Calu3 (cell line): ENCODE data around the gene BLOC1S5. TPM values are rescaled to one million over a fixed set of nuclear protein-coding genes. Genes with fewer than 3 reads are reported as not detected.
"Not testable (repeated sequence)": the region's sequence is repeated elsewhere in the genome, so short reads cannot be mapped to it uniquely, and the experiment has no call there.

Source experiments
- BruUV-seq: library from RNA; stranded (reverse); fragments of 400-500 nt; replicated peaks from 2 replicates; lab custom pipeline; 2021; lab: Mats Ljungman, UMichigan
- CTCF ChIA-PET: fragments of 300-600 bp; sonication (Branson Sonifier 250); formaldehyde crosslinking; loops from one replicate; lab custom pipeline; 2022; ENCODE audit warnings: antibody characterized with exemption; lab: Charles Lee
- DNase-seq: peaks from one replicate; pipeline ENCODE4 v3.0.0; 2022
- H3K27ac Mint-ChIP-seq: one replicate; pipeline ENCODE4 v1.8.0; 2022; ENCODE audit warnings: mixed read lengths; ENCODE audit not compliant: unreplicated experiment
- H3K27me3 Mint-ChIP-seq: one replicate; pipeline ENCODE4 v1.8.0; 2022; ENCODE audit warnings: mixed read lengths; ENCODE audit not compliant: unreplicated experiment
- H3K36me3 Mint-ChIP-seq: one replicate; pipeline ENCODE4 v1.8.0; 2022; ENCODE audit warnings: mild to moderate bottlenecking, moderate library complexity, mixed read lengths; ENCODE audit not compliant: insufficient read depth, unreplicated experiment
- H3K4me1 Mint-ChIP-seq: one replicate; pipeline ENCODE4 v1.8.0; 2022; ENCODE audit warnings: mild to moderate bottlenecking, low read depth, mixed read lengths; ENCODE audit not compliant: unreplicated experiment
- H3K4me3 Mint-ChIP-seq: one replicate; pipeline ENCODE4 v1.8.0; 2022; ENCODE audit warnings: mild to moderate bottlenecking, low read depth, moderate library complexity, mixed read lengths; ENCODE audit not compliant: unreplicated experiment
- H3K9me3 Mint-ChIP-seq: one replicate; pipeline ENCODE4 v1.8.0; 2022; ENCODE audit warnings: low read depth, mixed read lengths; ENCODE audit not compliant: unreplicated experiment
- intact Hi-C: fragments of 100-400 bp; cut with micrococcal nuclease; formaldehyde crosslinking; loops from one replicate; pipeline ENCODE4 v1.10.0; 2022; ENCODE audit not compliant: unreplicated experiment
- total RNA-seq: library from RNA; stranded (reverse); gene quantifications from 2 replicates; pipeline ENCODE4 v1.2.3, GENCODE V29; 2022
- TF ChIP-seq, protein P1 (sequence below): fragments of 200-600 bp; IDR thresholded peaks from one replicate; pipeline ENCODE4 v1.8.0; 2022; ENCODE audit warnings: antibody characterized with exemption; ENCODE audit not compliant: unreplicated experiment

Gene BLOC1S5
- total RNA-seq, 1 experiment from 2014 or later: 8.0 TPM

DNA sequence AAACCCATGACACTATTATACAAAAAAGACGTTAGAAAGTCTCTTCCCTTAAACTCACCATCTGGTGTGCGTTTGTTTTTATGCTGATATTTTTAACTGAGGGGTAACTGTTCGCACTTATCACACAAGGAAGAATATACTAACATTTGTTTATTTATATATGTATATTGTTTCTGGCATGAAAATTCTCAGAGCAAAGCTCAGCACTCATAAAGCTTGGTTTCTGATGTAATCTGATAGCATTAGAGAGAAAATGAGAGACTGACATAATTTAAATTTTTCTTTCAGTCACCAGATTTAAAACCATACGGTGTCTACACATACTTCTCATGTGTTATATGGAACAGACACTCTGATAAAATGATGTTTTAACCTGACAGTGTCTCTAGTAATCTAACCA, 6.9 kb downstream of the BLOC1S5 start:
- TF ChIP-seq, protein P1, sequence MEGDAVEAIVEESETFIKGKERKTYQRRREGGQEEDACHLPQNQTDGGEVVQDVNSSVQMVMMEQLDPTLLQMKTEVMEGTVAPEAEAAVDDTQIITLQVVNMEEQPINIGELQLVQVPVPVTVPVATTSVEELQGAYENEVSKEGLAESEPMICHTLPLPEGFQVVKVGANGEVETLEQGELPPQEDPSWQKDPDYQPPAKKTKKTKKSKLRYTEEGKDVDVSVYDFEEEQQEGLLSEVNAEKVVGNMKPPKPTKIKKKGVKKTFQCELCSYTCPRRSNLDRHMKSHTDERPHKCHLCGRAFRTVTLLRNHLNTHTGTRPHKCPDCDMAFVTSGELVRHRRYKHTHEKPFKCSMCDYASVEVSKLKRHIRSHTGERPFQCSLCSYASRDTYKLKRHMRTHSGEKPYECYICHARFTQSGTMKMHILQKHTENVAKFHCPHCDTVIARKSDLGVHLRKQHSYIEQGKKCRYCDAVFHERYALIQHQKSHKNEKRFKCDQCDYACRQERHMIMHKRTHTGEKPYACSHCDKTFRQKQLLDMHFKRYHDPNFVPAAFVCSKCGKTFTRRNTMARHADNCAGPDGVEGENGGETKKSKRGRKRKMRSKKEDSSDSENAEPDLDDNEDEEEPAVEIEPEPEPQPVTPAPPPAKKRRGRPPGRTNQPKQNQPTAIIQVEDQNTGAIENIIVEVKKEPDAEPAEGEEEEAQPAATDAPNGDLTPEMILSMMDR: no peak
- no peaks in the 10 kb centered on the region for H3K9me3 Mint-ChIP-seq
- H3K27ac Mint-ChIP-seq: no peak overlapping the region
- CTCF ChIA-PET: interaction anchor here (0.6 kb wide), 1 partner anchor 20 kb away, joined by 3 read pairs; no protein-coding TSS in a partner anchor
- BruUV-seq: no TSS peak
- no peaks in the 10 kb centered on the region for H3K36me3 Mint-ChIP-seq
- no peaks in the 10 kb centered on the region for H3K4me1 Mint-ChIP-seq
- no peak for DNase-seq
- no peaks in the 10 kb centered on the region for H3K27me3 Mint-ChIP-seq
- intact Hi-C loops: no loop called here
- H3K4me3 Mint-ChIP-seq: no peak overlapping the region

GRCh38 chr6:8054276-8054675, 9.9 kb downstream of the BLOC1S5 start:
- Mint-ChIP-seq H3K9me3 (no peaks in the 10 kb centered on the region), H3K36me3 (no peaks in the 10 kb centered on the region), H3K4me1 (no peaks in the 10 kb centered on the region), H3K4me3 (no peak overlapping the region), H3K27me3 (no peaks in the 10 kb centered on the region), H3K27ac (no peak overlapping the region)
- BruUV-seq: no TSS peak
- DNase-seq: no peak
- intact Hi-C loops: no loop called here
- TF ChIP-seq, protein P1: no peak
- CTCF ChIA-PET: no interaction called here

- DNase-seq: no peak
- intact Hi-C loops: no loop called here
- H3K4me1 Mint-ChIP-seq: no peaks in the 10 kb centered on the region
- no peaks in the 10 kb centered on the region for H3K36me3 Mint-ChIP-seq
- no TSS peak for BruUV-seq
- TF ChIP-seq, protein P1: no peak
- CTCF ChIA-PET: no interaction called here
- no peaks in the 10 kb centered on the region for H3K27me3 Mint-ChIP-seq
- H3K27ac Mint-ChIP-seq: no peak overlapping the region
- no peak overlapping the region for H3K4me3 Mint-ChIP-seq
- no peaks in the 10 kb centered on the region for H3K9me3 Mint-ChIP-seq
These were observed 16.5 kb downstream of the BLOC1S5 start for GRCh38 chr6:8047541-8048292.

DNA sequence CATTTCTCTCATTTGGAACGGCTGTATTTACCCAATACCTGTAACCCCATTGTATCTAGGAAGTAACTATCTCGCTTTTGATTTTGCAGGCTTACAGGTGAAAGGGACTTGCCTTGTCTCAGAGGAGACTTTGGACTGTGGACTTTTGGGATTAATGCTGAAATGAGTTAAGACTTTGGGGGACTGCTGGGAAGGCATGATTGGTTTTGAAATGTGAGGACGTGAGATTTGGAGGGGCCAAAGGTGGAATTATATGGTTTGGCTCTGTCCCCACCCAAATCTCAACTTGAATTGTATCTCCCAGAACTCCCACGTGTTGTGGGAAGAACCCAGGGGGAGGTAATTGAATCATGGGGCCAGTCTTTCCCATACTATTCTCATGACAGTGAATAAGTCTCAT, 18.4 kb downstream of the BLOC1S5 start:
- H3K36me3 Mint-ChIP-seq, H3K4me1 Mint-ChIP-seq, H3K4me3 Mint-ChIP-seq, CTCF ChIA-PET, intact Hi-C loops, H3K9me3 Mint-ChIP-seq, DNase-seq, H3K27ac Mint-ChIP-seq, H3K27me3 Mint-ChIP-seq, BruUV-seq: not testable (repeated sequence)

GRCh38 chr6:8043221-8043620, 21.0 kb downstream of the BLOC1S5 start:
- CTCF ChIA-PET: no interaction called here
- TF ChIP-seq, protein P1: no peak
- H3K27ac Mint-ChIP-seq: no peak overlapping the region
- H3K9me3 Mint-ChIP-seq: no peaks in the 10 kb centered on the region
- H3K36me3 Mint-ChIP-seq: no peaks in the 10 kb centered on the region
- DNase-seq: no peak
- no peaks in the 10 kb centered on the region for H3K27me3 Mint-ChIP-seq
- no peaks in the 10 kb centered on the region for H3K4me1 Mint-ChIP-seq
- intact Hi-C loops: no loop called here
- BruUV-seq: no TSS peak
- H3K4me3 Mint-ChIP-seq: no peak overlapping the region
